ENCODE measurements around the gene ADPRHL1. TPM values are rescaled to one million over a fixed set of nuclear protein-coding genes. Genes with fewer than 3 reads are reported as not detected.
"Not testable (repeated sequence)": the region's sequence is repeated elsewhere in the genome, so short reads cannot be mapped to it uniquely, and the experiment has no call there.

Gene ADPRHL1
- total RNA-seq, 1 donor from 2014 or later = 11.3 TPM

DNA sequence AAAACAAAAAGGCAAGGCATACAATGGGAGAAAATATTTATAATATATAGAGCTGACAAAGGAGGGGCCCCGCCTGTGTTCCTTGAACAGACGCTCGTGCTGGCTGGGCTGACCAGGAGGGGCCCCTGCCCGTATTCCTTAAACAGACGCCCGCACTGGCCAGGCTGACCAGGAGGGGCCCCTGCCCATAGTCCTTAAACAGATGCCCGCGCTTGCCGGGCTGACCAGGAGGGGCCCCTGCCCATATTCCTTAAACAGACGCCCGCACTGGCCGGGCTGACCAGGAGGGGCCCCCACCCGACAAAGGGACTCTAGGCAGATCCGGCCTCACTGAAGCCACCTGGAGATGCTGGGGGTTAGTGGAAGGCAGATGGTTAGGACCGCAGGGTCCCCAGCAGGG lies 9.3 kb downstream of the ADPRHL1 start:
- Histone ChIP-seq H3K4me1 (no peaks in the 10 kb centered on the region), H3K9me3 (no peaks in the 10 kb centered on the region), H3K36me3 (no peaks in the 10 kb centered on the region), H3K27ac (no peak overlapping the region), H3K4me3 (no peak overlapping the region), H3K27me3 (no peaks in the 10 kb centered on the region)
- DNase-seq (ENCODE audit: low spot score in 2 of 2) = peak in 1 of 2 donors; percentile 25
- TF ChIP-seq, protein P1, sequence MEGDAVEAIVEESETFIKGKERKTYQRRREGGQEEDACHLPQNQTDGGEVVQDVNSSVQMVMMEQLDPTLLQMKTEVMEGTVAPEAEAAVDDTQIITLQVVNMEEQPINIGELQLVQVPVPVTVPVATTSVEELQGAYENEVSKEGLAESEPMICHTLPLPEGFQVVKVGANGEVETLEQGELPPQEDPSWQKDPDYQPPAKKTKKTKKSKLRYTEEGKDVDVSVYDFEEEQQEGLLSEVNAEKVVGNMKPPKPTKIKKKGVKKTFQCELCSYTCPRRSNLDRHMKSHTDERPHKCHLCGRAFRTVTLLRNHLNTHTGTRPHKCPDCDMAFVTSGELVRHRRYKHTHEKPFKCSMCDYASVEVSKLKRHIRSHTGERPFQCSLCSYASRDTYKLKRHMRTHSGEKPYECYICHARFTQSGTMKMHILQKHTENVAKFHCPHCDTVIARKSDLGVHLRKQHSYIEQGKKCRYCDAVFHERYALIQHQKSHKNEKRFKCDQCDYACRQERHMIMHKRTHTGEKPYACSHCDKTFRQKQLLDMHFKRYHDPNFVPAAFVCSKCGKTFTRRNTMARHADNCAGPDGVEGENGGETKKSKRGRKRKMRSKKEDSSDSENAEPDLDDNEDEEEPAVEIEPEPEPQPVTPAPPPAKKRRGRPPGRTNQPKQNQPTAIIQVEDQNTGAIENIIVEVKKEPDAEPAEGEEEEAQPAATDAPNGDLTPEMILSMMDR (IDR thresholded peaks at IDR 0.05) = no peak
- intact Hi-C loops (cut with DNase I) = no loop called here

DNA sequence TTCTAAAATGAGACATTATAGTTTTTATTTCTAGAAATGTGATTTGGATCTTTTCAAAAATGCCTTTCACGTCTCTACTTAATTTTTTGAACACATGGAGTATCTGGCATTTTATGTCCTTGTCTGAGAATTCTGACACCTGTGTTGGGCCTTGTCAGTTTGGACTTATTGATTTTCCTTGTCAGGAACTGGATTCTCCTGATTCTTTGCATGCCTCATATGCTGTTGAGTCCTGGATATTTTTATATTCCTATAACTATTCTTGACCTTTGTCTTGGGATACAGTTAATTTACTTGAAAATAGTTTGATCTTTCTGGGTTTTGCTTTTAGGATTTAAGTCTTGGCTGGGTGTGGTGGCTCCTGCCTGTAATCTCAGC lies 10.3 kb downstream of the ADPRHL1 start:
- Histone ChIP-seq H3K27me3 (no peaks in the 10 kb centered on the region), H3K4me3 (no peak overlapping the region), H3K27ac (no peak overlapping the region), H3K9me3 (no peaks in the 10 kb centered on the region), H3K36me3 (no peaks in the 10 kb centered on the region), H3K4me1 (no peaks in the 10 kb centered on the region)
- DNase-seq (ENCODE audit: low spot score in 2 of 2) = no peak
- TF ChIP-seq, protein P1 (IDR thresholded peaks at IDR 0.05) = no peak
- intact Hi-C loops (cut with DNase I) = no loop called here

DNA sequence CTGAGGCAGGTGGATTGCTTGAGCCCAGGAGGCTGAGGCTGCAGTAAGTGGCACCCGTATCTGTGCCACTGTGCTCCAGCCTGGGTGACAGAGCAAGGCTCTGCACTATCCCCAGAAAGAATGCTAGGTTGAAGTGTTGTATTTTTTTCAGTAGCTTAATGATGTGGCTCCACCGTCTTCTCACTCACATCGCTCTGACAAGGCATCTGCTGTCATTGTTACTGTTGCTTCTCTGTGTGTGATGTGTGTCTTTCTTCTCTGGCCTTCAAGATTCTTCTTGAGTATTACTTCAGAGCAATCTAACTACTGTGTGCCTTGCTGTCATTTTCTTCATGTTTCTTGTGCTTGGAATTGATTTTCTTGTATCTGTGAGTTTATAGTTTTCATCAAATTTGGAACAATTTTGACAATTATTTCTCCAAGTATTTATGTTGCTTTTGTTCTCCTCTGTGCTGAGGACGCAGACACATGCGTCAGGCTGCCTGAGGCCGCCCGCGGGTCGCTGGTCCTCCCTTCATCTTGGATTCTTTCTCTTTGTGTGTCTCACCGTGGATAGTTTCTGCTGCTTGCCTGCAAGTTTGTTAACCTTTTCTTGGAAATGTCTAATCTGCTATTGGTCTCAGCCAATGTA lies 10.8 kb downstream of the ADPRHL1 start:
- Histone ChIP-seq H3K9me3 (no peaks in the 10 kb centered on the region), H3K4me3 (no peak overlapping the region), H3K4me1 (no peaks in the 10 kb centered on the region), H3K27ac (no peak overlapping the region), H3K36me3 (no peaks in the 10 kb centered on the region), H3K27me3 (no peaks in the 10 kb centered on the region)
- intact Hi-C loops (cut with DNase I) = no loop called here
- TF ChIP-seq, protein P1 (IDR thresholded peaks at IDR 0.05) = no peak
- no peak for DNase-seq (ENCODE audit: low spot score in 2 of 2)

DNA sequence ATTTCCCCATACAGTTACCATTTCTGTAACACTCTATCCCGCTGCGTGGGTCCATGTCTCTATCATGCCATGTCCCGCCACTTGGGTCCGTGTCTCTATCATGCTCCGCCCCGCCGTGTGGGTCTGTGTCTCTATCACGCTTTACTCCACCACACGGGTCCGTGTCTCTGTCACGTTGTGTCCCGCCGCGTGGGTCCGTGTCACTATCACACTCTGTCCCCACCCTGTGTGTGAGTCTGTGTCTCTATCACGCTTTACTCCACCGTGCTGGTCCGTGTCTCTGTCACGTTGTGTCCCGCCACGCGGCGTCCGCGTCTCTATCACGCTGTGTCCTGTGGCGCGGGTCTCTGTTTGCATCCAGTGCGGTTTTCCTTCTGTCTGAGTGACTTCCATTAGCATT lies 11.6 kb downstream of the ADPRHL1 start:
- Histone ChIP-seq H3K27me3 (no peaks in the 10 kb centered on the region), H3K36me3 (no peaks in the 10 kb centered on the region), H3K4me1 (no peaks in the 10 kb centered on the region), H3K27ac (no peak overlapping the region), H3K9me3 (no peaks in the 10 kb centered on the region), H3K4me3 (no peak overlapping the region)
- DNase-seq (ENCODE audit: low spot score in 2 of 2) = peak in 1 of 2 donors; percentile 43
- intact Hi-C loops (cut with DNase I) = no loop called here
- TF ChIP-seq, protein P1 (IDR thresholded peaks at IDR 0.05) = no peak

DNA sequence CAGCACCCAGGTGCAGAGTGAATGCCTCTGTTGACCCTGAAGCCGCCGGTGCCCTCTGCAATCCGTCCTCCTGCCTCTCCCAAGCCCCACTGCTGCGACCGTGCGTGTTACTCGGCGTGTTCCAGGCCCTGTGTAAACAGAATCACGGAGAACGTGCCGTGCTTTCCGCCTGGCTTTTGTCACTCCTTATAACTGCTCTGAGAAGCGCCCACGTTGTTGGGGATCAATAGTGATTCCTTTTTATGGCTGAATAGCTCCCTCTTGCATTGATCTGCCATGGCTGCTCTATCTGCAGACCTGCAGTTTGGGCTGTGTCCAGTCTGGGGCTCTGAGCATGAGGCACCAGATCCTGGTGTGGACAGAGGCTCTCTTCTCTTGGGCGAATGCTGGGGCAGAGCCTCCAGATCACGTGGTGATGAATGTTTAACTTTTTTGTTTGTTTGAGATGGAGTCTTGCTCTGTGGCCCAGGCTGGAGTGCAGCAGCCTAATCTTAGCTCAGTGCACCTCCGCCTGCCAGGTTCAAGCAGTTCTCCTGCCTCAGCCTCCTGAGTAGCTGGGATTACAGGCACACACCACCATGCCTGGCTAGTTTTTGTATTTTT lies 15.8 kb downstream of the ADPRHL1 start:
- TF ChIP-seq, protein P1 (IDR thresholded peaks at IDR 0.05) = no peak
- Histone ChIP-seq H3K36me3 (no peaks in the 10 kb centered on the region), H3K9me3 (no peaks in the 10 kb centered on the region), H3K4me1 (no peaks in the 10 kb centered on the region), H3K4me3 (no peak overlapping the region), H3K27ac (no peak overlapping the region), H3K27me3 (no peaks in the 10 kb centered on the region)
- intact Hi-C loops (cut with DNase I) = no loop called here
- DNase-seq (ENCODE audit: low spot score in 2 of 2) = no peak

DNA sequence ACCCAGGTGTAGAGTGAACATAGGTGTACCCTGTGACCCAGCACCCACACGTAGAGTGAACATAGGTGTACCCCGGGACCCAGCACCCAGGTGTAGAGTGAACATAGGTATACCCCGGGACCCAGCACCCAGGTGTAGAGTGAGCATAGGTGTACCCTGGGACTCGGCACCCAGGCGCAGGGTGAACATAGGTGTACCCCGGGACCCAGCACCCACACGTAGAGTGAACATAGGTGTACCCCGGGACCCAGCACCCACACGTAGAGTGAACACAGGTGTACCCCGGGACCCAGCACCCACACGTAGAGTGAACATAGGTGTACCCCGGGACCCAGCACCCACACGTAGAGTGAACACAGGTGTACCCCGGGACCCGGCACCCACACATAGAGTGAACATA lies 16.4 kb downstream of the ADPRHL1 start:
- H3K27me3 ChIP-seq; H3K27ac ChIP-seq; H3K4me1 ChIP-seq; DNase-seq (ENCODE audit: low spot score in 2 of 2); H3K9me3 ChIP-seq; H3K36me3 ChIP-seq; H3K4me3 ChIP-seq; intact Hi-C loops (cut with DNase I): not testable (repeated sequence)

DNA sequence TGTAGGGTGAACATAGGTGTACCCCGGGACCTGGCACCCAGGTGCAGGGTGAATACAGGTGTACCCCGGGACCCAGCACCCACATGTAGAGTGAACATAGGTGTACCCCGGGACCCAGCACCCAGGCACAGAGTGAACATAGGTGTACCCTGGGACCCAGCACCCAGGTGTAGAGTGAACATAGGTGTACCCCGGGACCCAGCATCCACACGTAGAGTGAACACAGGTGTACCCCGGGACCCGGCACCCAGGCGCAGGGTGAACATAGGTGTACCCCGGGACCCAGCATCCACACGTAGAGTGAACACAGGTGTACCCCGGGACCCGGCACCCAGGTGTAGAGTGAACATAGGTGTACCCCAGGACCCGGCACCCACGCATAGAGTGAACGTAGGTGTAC lies 17.4 kb downstream of the ADPRHL1 start:
- H3K4me3 ChIP-seq; intact Hi-C loops (cut with DNase I); H3K9me3 ChIP-seq; H3K27ac ChIP-seq; H3K27me3 ChIP-seq; H3K4me1 ChIP-seq; H3K36me3 ChIP-seq; DNase-seq (ENCODE audit: low spot score in 2 of 2): not testable (repeated sequence)
